Measurements from ENCODE around the gene IRAK3.
"Not testable (repeated sequence)": the region's sequence is repeated elsewhere in the genome, so short reads cannot be mapped to it uniquely, and the experiment has no call there.

IRAK3 gene

DNA sequence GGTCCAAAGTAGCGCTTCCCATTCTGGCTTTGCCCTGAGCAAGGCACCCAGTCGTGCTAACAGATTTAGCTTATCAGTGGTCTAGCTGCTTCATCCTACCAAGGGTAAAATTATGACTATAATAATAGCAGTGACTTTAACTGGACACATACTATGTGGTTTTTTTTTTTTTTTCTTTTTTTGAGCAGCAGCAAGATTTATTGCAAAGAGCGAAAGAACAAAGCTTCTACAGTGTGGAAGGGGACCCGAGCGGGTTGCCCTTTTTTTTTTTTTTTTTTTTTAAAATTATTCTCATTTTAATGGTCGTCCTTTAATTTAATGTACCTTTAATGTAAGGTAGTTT is 113.8 kb downstream of the IRAK3 start:
- H3K79me2 ChIP-seq (ENCODE audit: insufficient read depth, low read length) = peaks cover 26% of the 10 kb centered on the region
- peaks cover 40% of the 10 kb centered on the region for H3K4me1 ChIP-seq (ENCODE audit: insufficient read depth, low read length)
- H3K27me3 ChIP-seq (ENCODE audit: insufficient read depth, low read length, poor library complexity) = peaks cover 2% of the 10 kb centered on the region
- peak overlapping the region; percentile 97 for H3K27ac ChIP-seq (ENCODE audit: low read length)
- H3K4me3 ChIP-seq (ENCODE audit: low read depth in 1 of 2, low read length in 2 of 2) = peak overlapping the region; percentile 70 to 94; a peak in 3 of 4 replicates
- H4K20me1 ChIP-seq (ENCODE audit: insufficient read depth, low read length) = no peaks in the 10 kb centered on the region
- ATAC-seq (ENCODE audit: insufficient read depth, low read depth) = no peak
- H3K9me3 ChIP-seq (ENCODE audit: insufficient read depth, low read length, severe bottlenecking) = no peaks in the 10 kb centered on the region
- DNase-seq = no peak
- H3K9ac ChIP-seq (ENCODE audit: low read depth, low read length) = peak overlapping the region; percentile 83
- peak overlapping the region; percentile 96 for H3K4me2 ChIP-seq (ENCODE audit: insufficient read depth, low read length)
- TF ChIP-seq, protein P1, sequence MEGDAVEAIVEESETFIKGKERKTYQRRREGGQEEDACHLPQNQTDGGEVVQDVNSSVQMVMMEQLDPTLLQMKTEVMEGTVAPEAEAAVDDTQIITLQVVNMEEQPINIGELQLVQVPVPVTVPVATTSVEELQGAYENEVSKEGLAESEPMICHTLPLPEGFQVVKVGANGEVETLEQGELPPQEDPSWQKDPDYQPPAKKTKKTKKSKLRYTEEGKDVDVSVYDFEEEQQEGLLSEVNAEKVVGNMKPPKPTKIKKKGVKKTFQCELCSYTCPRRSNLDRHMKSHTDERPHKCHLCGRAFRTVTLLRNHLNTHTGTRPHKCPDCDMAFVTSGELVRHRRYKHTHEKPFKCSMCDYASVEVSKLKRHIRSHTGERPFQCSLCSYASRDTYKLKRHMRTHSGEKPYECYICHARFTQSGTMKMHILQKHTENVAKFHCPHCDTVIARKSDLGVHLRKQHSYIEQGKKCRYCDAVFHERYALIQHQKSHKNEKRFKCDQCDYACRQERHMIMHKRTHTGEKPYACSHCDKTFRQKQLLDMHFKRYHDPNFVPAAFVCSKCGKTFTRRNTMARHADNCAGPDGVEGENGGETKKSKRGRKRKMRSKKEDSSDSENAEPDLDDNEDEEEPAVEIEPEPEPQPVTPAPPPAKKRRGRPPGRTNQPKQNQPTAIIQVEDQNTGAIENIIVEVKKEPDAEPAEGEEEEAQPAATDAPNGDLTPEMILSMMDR (IDR thresholded peaks at IDR 0.05; ENCODE audit: borderline replicate concordance, extremely low read depth, low read length, poor library complexity, severe bottlenecking) = no peak
- no peak for TF ChIP-seq EZH2 (IDR thresholded peaks at IDR 0.05; ENCODE audit: borderline replicate concordance, low read depth, low read length, severe bottlenecking)
- peak overlapping the region; percentile 96 for H2AFZ ChIP-seq (ENCODE audit: low read depth, low read length)
- no peaks in the 10 kb centered on the region; the same call in 1 of the 2 replicates for H3K36me3 ChIP-seq (ENCODE audit: insufficient read depth, low read length)

DNA sequence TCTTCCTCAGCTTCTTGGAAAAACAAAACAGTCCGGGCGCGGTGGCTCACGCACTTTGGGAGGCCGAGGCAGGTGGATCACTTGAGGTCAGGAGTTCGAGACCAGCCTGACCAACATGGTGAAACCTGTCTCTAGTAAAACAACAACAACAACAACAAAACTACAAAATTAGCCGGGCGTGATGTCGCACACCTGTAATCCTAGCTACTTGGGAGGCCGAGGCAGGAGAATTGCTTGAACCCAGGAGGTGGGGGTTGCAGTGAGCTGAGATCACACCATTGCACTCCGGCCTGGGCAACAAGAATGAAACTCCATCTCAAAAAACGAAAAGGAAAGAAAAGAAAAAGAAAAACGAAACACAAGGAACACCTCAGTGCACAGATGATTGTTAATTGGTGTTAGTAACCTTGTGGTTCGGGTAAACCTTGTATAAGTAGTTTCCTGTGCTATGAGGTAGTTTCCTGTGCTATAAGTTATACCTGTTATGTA is 114.3 kb downstream of the IRAK3 start:
- H3K36me3 ChIP-seq (ENCODE audit: insufficient read depth, low read length); H2AFZ ChIP-seq (ENCODE audit: low read depth, low read length); H4K20me1 ChIP-seq (ENCODE audit: insufficient read depth, low read length); H3K27me3 ChIP-seq (ENCODE audit: insufficient read depth, low read length, poor library complexity); DNase-seq; ATAC-seq (ENCODE audit: insufficient read depth, low read depth); H3K9me3 ChIP-seq (ENCODE audit: insufficient read depth, low read length, severe bottlenecking): not testable (repeated sequence)
- Histone ChIP-seq H3K4me2 (ENCODE audit: insufficient read depth, low read length) (peak overlapping the region; percentile 96), H3K79me2 (ENCODE audit: insufficient read depth, low read length) (peaks cover 26% of the 10 kb centered on the region), H3K4me1 (ENCODE audit: insufficient read depth, low read length) (peaks cover 40% of the 10 kb centered on the region), H3K4me3 (ENCODE audit: low read depth in 1 of 2, low read length in 2 of 2) (peak overlapping the region; percentile 70 to 94; a peak in 3 of 4 replicates), H3K27ac (ENCODE audit: low read length) (peak overlapping the region; percentile 13; the same call in 1 of the 2 replicates), H3K9ac (ENCODE audit: low read depth, low read length) (peak overlapping the region; percentile 83)
